ENCODE measurements around the gene TGFB1I1. TPM values are rescaled to one million over a fixed set of nuclear protein-coding genes. Genes with fewer than 3 reads are reported as not detected.

TGFB1I1 gene
- total RNA-seq, 1 experiment from 2014 or later, result 8.7 TPM

DNA sequence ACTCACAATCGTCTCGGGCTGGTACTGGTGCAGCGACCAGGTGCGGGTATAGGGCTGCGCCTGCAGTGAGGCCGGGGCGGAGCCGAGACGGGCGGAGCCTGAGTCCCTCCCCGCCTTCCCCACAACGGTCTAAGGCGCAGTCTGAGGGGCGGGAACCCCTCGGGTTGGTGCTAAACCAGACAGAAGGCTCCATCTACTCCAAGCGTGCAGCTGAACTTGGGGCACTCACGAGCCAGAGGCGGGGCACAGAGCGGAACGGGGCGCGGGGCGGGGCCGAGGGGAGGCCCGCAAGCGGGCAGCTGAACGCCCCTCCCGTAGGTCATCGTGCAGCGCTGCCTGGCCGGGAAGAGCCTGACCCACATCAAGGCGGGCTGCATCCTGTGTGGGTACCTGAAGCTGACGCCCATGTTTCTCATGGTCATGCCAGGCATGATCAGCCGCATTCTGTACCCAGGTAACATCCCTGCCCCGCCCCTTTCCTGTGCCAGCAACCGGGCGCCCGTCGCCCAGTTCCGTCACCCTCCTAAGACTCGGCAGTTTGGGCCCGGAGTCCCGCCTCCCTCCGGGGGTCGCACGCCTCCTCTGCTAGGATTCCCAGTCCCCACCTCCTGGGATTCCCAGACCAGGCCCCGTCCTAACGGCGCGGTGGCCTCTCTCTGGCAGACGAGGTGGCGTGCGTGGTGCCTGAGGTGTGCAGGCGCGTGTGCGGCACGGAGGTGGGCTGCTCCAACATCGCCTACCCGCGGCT, 15.9 kb downstream of the TGFB1I1 start:
- DNase-seq (ENCODE audit: low read depth, low spot score) (no peak), ATAC-seq (peak; percentile 95)
- Histone ChIP-seq H3K4me3 (replicated peaks in 1 of 2; ENCODE audit: low read depth in 1 of 2, low read length in 2 of 2) (peak overlapping the region; percentile 54 to 59), H3K4me1 (ENCODE audit: control insufficient read depth in 1 of 2, insufficient read depth in 2 of 2, low read length in 2 of 2) (peaks cover 7 to 20% of the 10 kb centered on the region in 2 experiments; a peak in 3 of 4 replicates), H3K27me3 (ENCODE audit: insufficient read depth, low read length) (no peaks in the 10 kb centered on the region), H3K36me3 (ENCODE audit: control insufficient read depth in 1 of 2, insufficient read depth in 2 of 2, low read length in 2 of 2) (no peaks in the 10 kb centered on the region; a peak in 2 of 4 replicates), H3K4me2 (ENCODE audit: low read length) (peak overlapping the region; percentile 97), H3K9me2 (ENCODE audit: insufficient read depth) (no peaks in the 10 kb centered on the region), H3K27ac (ENCODE audit: low read depth, low read length) (peak overlapping the region; percentile 28; the same call in 1 of the 2 replicates), H3K9me3 (ENCODE audit: control insufficient read depth in 1 of 2, insufficient read depth in 1 of 2, low read depth in 1 of 2, low read length in 2 of 2) (no peaks in the 10 kb centered on the region), H4K20me1 (ENCODE audit: insufficient read depth) (no peaks in the 10 kb centered on the region), H3K9ac (ENCODE audit: low read length) (peak overlapping the region; percentile 54), H3K79me2 (ENCODE audit: insufficient read depth, low read length) (no peaks in the 10 kb centered on the region), H2AFZ (ENCODE audit: low read depth, low read length, poor library complexity, severe bottlenecking) (no peak overlapping the region)
- TF ChIP-seq, protein P1, sequence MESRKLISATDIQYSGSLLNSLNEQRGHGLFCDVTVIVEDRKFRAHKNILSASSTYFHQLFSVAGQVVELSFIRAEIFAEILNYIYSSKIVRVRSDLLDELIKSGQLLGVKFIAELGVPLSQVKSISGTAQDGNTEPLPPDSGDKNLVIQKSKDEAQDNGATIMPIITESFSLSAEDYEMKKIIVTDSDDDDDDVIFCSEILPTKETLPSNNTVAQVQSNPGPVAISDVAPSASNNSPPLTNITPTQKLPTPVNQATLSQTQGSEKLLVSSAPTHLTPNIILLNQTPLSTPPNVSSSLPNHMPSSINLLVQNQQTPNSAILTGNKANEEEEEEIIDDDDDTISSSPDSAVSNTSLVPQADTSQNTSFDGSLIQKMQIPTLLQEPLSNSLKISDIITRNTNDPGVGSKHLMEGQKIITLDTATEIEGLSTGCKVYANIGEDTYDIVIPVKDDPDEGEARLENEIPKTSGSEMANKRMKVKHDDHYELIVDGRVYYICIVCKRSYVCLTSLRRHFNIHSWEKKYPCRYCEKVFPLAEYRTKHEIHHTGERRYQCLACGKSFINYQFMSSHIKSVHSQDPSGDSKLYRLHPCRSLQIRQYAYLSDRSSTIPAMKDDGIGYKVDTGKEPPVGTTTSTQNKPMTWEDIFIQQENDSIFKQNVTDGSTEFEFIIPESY (IDR thresholded peaks at IDR 0.05; ENCODE audit: extremely low read depth, insufficient replicate concordance, low read length), result no peak
- TF ChIP-seq, protein P2, sequence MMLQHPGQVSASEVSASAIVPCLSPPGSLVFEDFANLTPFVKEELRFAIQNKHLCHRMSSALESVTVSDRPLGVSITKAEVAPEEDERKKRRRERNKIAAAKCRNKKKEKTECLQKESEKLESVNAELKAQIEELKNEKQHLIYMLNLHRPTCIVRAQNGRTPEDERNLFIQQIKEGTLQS (IDR thresholded peaks at IDR 0.05), result no peak
- TF ChIP-seq RAD21 (IDR thresholded peaks at IDR 0.05; ENCODE audit: low read depth) (no peak), POLR2AphosphoS5 (IDR thresholded peaks at IDR 0.05; ENCODE audit: low read depth, low read length) (peak; percentile 58; the same call in 1 of the 2 replicates)
- BruUV-seq (replicated peaks), result no TSS peak
- CTCF ChIA-PET, result interaction anchor here (1.4 kb wide), 1 partner anchor 15 kb away, joined by 3 read pairs; no protein-coding TSS in a partner anchor
- intact Hi-C loops (cut with micrococcal nuclease), result no loop called here
- POLR2A ChIA-PET, result no interaction called here
- RAD21 ChIA-PET (ENCODE audit: low non-redundant PET in 1 of 2, low total read pairs in 2 of 2, uncharacterized antibody in 2 of 2, unreplicated experiment in 2 of 2), result no interaction called here

Measured in HCT116 (cell line).